ENCODE results near the gene PPP5C. TPM values are rescaled to one million over a fixed set of nuclear protein-coding genes. Genes with fewer than 3 reads are reported as not detected.

Gene PPP5C
- total and polyA plus RNA-seq, 2 of the 8 experiments (the other 6 are each of a cell fraction or from before 2014, with no cell fraction given), result 112 to 156 TPM

DNA sequence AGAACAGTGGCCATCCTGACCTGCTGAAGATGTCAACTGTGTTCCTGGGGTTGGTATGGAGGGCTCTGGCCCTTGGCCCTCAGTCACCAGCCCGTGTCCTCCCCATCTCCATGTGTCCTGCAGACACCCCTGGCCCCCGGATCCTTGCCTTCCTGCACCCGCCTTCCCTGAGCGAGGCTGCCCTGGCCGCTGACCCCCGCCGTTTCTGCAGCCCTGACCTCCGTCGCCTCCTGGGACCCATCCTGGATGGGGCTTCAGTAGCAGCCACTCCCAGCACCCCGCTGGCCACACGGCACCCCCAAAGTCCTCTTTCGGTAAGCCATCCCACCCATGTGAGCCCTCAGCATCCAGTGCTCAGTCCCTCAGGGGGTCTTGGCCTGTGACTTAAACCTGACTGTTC lies 25.2 kb upstream of the PPP5C start (continued):
- TF ChIP-seq, protein P1, sequence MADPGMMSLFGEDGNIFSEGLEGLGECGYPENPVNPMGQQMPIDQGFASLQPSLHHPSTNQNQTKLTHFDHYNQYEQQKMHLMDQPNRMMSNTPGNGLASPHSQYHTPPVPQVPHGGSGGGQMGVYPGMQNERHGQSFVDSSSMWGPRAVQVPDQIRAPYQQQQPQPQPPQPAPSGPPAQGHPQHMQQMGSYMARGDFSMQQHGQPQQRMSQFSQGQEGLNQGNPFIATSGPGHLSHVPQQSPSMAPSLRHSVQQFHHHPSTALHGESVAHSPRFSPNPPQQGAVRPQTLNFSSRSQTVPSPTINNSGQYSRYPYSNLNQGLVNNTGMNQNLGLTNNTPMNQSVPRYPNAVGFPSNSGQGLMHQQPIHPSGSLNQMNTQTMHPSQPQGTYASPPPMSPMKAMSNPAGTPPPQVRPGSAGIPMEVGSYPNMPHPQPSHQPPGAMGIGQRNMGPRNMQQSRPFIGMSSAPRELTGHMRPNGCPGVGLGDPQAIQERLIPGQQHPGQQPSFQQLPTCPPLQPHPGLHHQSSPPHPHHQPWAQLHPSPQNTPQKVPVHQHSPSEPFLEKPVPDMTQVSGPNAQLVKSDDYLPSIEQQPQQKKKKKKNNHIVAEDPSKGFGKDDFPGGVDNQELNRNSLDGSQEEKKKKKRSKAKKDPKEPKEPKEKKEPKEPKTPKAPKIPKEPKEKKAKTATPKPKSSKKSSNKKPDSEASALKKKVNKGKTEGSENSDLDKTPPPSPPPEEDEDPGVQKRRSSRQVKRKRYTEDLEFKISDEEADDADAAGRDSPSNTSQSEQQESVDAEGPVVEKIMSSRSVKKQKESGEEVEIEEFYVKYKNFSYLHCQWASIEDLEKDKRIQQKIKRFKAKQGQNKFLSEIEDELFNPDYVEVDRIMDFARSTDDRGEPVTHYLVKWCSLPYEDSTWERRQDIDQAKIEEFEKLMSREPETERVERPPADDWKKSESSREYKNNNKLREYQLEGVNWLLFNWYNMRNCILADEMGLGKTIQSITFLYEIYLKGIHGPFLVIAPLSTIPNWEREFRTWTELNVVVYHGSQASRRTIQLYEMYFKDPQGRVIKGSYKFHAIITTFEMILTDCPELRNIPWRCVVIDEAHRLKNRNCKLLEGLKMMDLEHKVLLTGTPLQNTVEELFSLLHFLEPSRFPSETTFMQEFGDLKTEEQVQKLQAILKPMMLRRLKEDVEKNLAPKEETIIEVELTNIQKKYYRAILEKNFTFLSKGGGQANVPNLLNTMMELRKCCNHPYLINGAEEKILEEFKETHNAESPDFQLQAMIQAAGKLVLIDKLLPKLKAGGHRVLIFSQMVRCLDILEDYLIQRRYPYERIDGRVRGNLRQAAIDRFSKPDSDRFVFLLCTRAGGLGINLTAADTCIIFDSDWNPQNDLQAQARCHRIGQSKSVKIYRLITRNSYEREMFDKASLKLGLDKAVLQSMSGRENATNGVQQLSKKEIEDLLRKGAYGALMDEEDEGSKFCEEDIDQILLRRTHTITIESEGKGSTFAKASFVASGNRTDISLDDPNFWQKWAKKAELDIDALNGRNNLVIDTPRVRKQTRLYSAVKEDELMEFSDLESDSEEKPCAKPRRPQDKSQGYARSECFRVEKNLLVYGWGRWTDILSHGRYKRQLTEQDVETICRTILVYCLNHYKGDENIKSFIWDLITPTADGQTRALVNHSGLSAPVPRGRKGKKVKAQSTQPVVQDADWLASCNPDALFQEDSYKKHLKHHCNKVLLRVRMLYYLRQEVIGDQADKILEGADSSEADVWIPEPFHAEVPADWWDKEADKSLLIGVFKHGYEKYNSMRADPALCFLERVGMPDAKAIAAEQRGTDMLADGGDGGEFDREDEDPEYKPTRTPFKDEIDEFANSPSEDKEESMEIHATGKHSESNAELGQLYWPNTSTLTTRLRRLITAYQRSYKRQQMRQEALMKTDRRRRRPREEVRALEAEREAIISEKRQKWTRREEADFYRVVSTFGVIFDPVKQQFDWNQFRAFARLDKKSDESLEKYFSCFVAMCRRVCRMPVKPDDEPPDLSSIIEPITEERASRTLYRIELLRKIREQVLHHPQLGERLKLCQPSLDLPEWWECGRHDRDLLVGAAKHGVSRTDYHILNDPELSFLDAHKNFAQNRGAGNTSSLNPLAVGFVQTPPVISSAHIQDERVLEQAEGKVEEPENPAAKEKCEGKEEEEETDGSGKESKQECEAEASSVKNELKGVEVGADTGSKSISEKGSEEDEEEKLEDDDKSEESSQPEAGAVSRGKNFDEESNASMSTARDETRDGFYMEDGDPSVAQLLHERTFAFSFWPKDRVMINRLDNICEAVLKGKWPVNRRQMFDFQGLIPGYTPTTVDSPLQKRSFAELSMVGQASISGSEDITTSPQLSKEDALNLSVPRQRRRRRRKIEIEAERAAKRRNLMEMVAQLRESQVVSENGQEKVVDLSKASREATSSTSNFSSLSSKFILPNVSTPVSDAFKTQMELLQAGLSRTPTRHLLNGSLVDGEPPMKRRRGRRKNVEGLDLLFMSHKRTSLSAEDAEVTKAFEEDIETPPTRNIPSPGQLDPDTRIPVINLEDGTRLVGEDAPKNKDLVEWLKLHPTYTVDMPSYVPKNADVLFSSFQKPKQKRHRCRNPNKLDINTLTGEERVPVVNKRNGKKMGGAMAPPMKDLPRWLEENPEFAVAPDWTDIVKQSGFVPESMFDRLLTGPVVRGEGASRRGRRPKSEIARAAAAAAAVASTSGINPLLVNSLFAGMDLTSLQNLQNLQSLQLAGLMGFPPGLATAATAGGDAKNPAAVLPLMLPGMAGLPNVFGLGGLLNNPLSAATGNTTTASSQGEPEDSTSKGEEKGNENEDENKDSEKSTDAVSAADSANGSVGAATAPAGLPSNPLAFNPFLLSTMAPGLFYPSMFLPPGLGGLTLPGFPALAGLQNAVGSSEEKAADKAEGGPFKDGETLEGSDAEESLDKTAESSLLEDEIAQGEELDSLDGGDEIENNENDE (IDR thresholded peaks at IDR 0.05; ENCODE audit: insufficient replicate concordance, low read length), result no peak
- TF ChIP-seq, protein P2, sequence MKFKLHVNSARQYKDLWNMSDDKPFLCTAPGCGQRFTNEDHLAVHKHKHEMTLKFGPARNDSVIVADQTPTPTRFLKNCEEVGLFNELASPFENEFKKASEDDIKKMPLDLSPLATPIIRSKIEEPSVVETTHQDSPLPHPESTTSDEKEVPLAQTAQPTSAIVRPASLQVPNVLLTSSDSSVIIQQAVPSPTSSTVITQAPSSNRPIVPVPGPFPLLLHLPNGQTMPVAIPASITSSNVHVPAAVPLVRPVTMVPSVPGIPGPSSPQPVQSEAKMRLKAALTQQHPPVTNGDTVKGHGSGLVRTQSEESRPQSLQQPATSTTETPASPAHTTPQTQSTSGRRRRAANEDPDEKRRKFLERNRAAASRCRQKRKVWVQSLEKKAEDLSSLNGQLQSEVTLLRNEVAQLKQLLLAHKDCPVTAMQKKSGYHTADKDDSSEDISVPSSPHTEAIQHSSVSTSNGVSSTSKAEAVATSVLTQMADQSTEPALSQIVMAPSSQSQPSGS (IDR thresholded peaks at IDR 0.05; ENCODE audit: low read length), result no peak

All from H1 (cell line).